GM23338 (cell line): ENCODE data around the gene PKIB. TPM values are rescaled to one million over a fixed set of nuclear protein-coding genes. Genes with fewer than 3 reads are reported as not detected.
A peak's percentile ranks its signal among the peaks of the same experiment; 100 is the strongest.

Experiments
- ATAC-seq: fragments of 200-7000 bp; cut with Tn5 transposase; 3 replicates; pipeline ENCODE4 v1.9.1; 2020
- DNase-seq: peaks from one replicate; pipeline ENCODE4 v3.0.0-alpha.2; 2015; ENCODE audit warnings: low spot score
- H2AFZ ChIP-seq: fragments of 200-600 bp; sonication (generic); 2 replicates; pipeline ENCODE4 v1.8.0; 2016; ENCODE audit warnings: antibody characterized with exemption, mild to moderate bottlenecking, moderate library complexity
- H3F3A ChIP-seq: fragments of 200-600 bp; sonication (generic); replicated peaks from 2 replicates; pipeline ENCODE4 v1.8.0; 2017; ENCODE audit warnings: antibody characterized with exemption, mixed run types, low read depth
- H3K27ac ChIP-seq: fragments of 200-600 bp; sonication (generic); 2 replicates; pipeline ENCODE4 v1.6.1; 2016; ENCODE audit warnings: low read depth
- H3K27me3 ChIP-seq: fragments of 200-600 bp; sonication (generic); 2 replicates; pipeline ENCODE4 v1.8.0; 2016; ENCODE audit warnings: mild to moderate bottlenecking, mixed run types, moderate library complexity; ENCODE audit not compliant: insufficient read depth
- H3K36me3 ChIP-seq: fragments of 200-600 bp; sonication (generic); 2 replicates; pipeline ENCODE4 v1.8.0; 2016; ENCODE audit warnings: mild to moderate bottlenecking; ENCODE audit not compliant: insufficient read depth
- H3K4me1 ChIP-seq: fragments of 200-600 bp; sonication (generic); 2 replicates; pipeline ENCODE4 v1.8.0; 2016; ENCODE audit warnings: mild to moderate bottlenecking, moderate library complexity; ENCODE audit not compliant: insufficient read depth
- H3K4me2 ChIP-seq: fragments of 200-600 bp; sonication (generic); 2 replicates; pipeline ENCODE4 v1.7.1; 2017; ENCODE audit warnings: mixed run types
- H3K4me3 ChIP-seq: fragments of 200-600 bp; sonication (generic); 2 replicates; pipeline ENCODE4 v1.6.1; 2016; ENCODE audit warnings: mixed run types
- H3K79me2 ChIP-seq: fragments of 200-600 bp; sonication (generic); replicated peaks from 2 replicates; pipeline ENCODE4 v1.8.0; 2017; ENCODE audit warnings: mild to moderate bottlenecking; ENCODE audit not compliant: insufficient read depth
- H3K9me2 ChIP-seq: fragments of 200-600 bp; sonication (generic); 2 replicates; pipeline ENCODE4 v1.8.0; 2017; ENCODE audit not compliant: insufficient read depth
- H4K20me1 ChIP-seq: fragments of 200-600 bp; sonication (generic); replicated peaks from 2 replicates; pipeline ENCODE4 v1.8.0; 2017; ENCODE audit warnings: mild to moderate bottlenecking; ENCODE audit not compliant: insufficient read depth
- H3K27ac Mint-ChIP-seq: 2 replicates; pipeline ENCODE4 v1.8.0; 2020; ENCODE audit warnings: inconsistent platforms, mild to moderate bottlenecking, moderate library complexity, mixed read lengths
- H3K27me3 Mint-ChIP-seq: 3 replicates; pipeline ENCODE4 v1.8.0; 2022; ENCODE audit warnings: low read depth, mild to moderate bottlenecking, moderate library complexity, mixed read lengths, inconsistent platforms; ENCODE audit not compliant: insufficient read depth, poor library complexity
- H3K36me3 Mint-ChIP-seq: 3 replicates; pipeline ENCODE4 v1.8.0; 2021; ENCODE audit warnings: low read depth, mild to moderate bottlenecking, inconsistent platforms, moderate library complexity, mixed read lengths
- H3K4me1 Mint-ChIP-seq: 3 replicates; pipeline ENCODE4 v1.8.0; 2020; ENCODE audit warnings: mild to moderate bottlenecking, inconsistent platforms, mixed read lengths
- H3K4me3 Mint-ChIP-seq: 3 replicates; pipeline ENCODE4 v1.8.0; 2021; ENCODE audit warnings: moderate library complexity, mild to moderate bottlenecking, inconsistent platforms, mixed read lengths
- H3K9me3 Mint-ChIP-seq: 3 replicates; pipeline ENCODE4 v1.8.0; 2020; ENCODE audit warnings: moderate library complexity, mild to moderate bottlenecking, inconsistent platforms, mixed read lengths
- CTCF ChIP-seq, 2 experiments: fragments of 200-600 bp in 1 of 2; sonication (generic) in 1 of 2; conservative IDR thresholded peaks; 2 replicates each; pipeline versions ENCODE4 v1.5.1 to v1.6.1; 2016 to 2017; ENCODE audit warnings: antibody characterized with exemption in 2 of 2, low read depth in 2 of 2, mild to moderate bottlenecking in 2 of 2, moderate library complexity in 1 of 2
- ETS1 ChIP-seq: IDR thresholded peaks from 2 replicates; pipeline ENCODE4 v1.6.1; 2016; ENCODE audit warnings: antibody characterized with exemption
- EZH2phosphoT487 ChIP-seq: fragments of 200-600 bp; sonication (generic); IDR thresholded peaks from one replicate; pipeline ENCODE4 v1.8.1; 2018; ENCODE audit warnings: antibody characterized with exemption; ENCODE audit not compliant: unreplicated experiment
- JUNB ChIP-seq: IDR thresholded peaks from one replicate; pipeline ENCODE4 v1.6.1; 2016; ENCODE audit warnings: antibody characterized with exemption; ENCODE audit not compliant: unreplicated experiment
- NANOG ChIP-seq: IDR thresholded peaks from 2 replicates; pipeline ENCODE4 v1.6.1; 2016; ENCODE audit warnings: antibody characterized with exemption, borderline replicate concordance
- POLR2AphosphoS5 ChIP-seq: IDR thresholded peaks from 2 replicates; pipeline ENCODE4 v1.6.1; 2016; ENCODE audit warnings: antibody characterized with exemption, low read depth
- STAT1 ChIP-seq: IDR thresholded peaks from one replicate; pipeline ENCODE4 v1.6.1; 2016; ENCODE audit warnings: antibody characterized with exemption; ENCODE audit not compliant: unreplicated experiment
- ZNF114 ChIP-seq: fragments of 250-450 bp; sonication (Bioruptor Pico); IDR thresholded peaks from 2 replicates; pipeline ENCODE4 v1.5.0; 2020; ENCODE audit warnings: mild to moderate bottlenecking, moderate library complexity
- ZNF331 ChIP-seq: fragments of 250-450 bp; sonication (Bioruptor Pico); IDR thresholded peaks from 2 replicates; pipeline ENCODE4 v1.5.0; 2020; ENCODE audit warnings: low read depth, mild to moderate bottlenecking, moderate library complexity
- ZNF462 ChIP-seq: fragments of 250-450 bp; sonication (Bioruptor Pico); IDR thresholded peaks from 2 replicates; pipeline ENCODE4 v1.5.0; 2020; ENCODE audit warnings: mild to moderate bottlenecking, moderate library complexity
- polyA plus RNA-seq: library from polyadenylated mRNA; unstranded; fragments of >200 nt; fragmentation: Nextera tagmentation; extraction: Ambion mirVana; gene quantifications from 2 replicates; pipeline ENCODE4 v1.2.1, GENCODE V29; 2016
- total RNA-seq: library from RNA; depleted of rRNA; stranded (reverse); fragments of >200 nt; shearing (Covaris generic); gene quantifications from 2 replicates; pipeline ENCODE4 v1.2.3, GENCODE V29; 2014
- TF ChIP-seq, protein P1 (sequence below): IDR thresholded peaks from one replicate; pipeline ENCODE4 v1.6.1; 2018; ENCODE audit warnings: antibody characterized with exemption; ENCODE audit not compliant: unreplicated experiment

The PKIB gene
- total and polyA plus RNA-seq, 2 experiments from 2014 or later = 125 to 170 TPM

GRCh38 chr6:122755901-122756300 lies 145.7 kb downstream of the PKIB start (continued):
- TF ChIP-seq CTCF (conservative IDR thresholded peaks at IDR 0.05; ENCODE audit: low read depth in 2 of 2) (no peak), STAT1 (no peak), ZNF331 (no peak), POLR2AphosphoS5 (peak; percentile 35; the same call in 1 of the 2 replicates), NANOG (no peak)

- Histone ChIP-seq H3K36me3 (no peaks in the 10 kb centered on the region), H3F3A (no peaks in the 10 kb centered on the region; the same call in 1 of the 2 replicates), H3K9me2 (no peaks in the 10 kb centered on the region), H4K20me1 (peaks cover 9% of the 10 kb centered on the region), H3K4me2 (no peak overlapping the region), H3K4me3 (no peak overlapping the region), H3K79me2 (no peaks in the 10 kb centered on the region), H3K4me1 (peaks cover 12% of the 10 kb centered on the region; the same call in 1 of the 2 replicates), H3K27ac (no peak overlapping the region), H3K27me3 (peaks cover 73% of the 10 kb centered on the region), H2AFZ (no peak overlapping the region)
- no peak overlapping the region for H3K27ac Mint-ChIP-seq
- DNase-seq (no peak), ATAC-seq (no peak)
- no peak overlapping the region for H3K4me3 Mint-ChIP-seq
- peaks cover 12% of the 10 kb centered on the region for H3K27me3 Mint-ChIP-seq
- peaks cover 5% of the 10 kb centered on the region for H3K4me1 Mint-ChIP-seq
- H3K36me3 Mint-ChIP-seq = no peaks in the 10 kb centered on the region
- H3K9me3 Mint-ChIP-seq = no peaks in the 10 kb centered on the region; the same call in 1 of the 3 replicates
- TF ChIP-seq ZNF462 (CRISPR knock-in tag) = no peak
- no peak for TF ChIP-seq STAT1
- no peak for TF ChIP-seq ZNF114 (CRISPR knock-in tag)
- no peak for TF ChIP-seq ZNF331
- no peak for TF ChIP-seq EZH2phosphoT487
- no peak for TF ChIP-seq JUNB
- TF ChIP-seq, protein P1, sequence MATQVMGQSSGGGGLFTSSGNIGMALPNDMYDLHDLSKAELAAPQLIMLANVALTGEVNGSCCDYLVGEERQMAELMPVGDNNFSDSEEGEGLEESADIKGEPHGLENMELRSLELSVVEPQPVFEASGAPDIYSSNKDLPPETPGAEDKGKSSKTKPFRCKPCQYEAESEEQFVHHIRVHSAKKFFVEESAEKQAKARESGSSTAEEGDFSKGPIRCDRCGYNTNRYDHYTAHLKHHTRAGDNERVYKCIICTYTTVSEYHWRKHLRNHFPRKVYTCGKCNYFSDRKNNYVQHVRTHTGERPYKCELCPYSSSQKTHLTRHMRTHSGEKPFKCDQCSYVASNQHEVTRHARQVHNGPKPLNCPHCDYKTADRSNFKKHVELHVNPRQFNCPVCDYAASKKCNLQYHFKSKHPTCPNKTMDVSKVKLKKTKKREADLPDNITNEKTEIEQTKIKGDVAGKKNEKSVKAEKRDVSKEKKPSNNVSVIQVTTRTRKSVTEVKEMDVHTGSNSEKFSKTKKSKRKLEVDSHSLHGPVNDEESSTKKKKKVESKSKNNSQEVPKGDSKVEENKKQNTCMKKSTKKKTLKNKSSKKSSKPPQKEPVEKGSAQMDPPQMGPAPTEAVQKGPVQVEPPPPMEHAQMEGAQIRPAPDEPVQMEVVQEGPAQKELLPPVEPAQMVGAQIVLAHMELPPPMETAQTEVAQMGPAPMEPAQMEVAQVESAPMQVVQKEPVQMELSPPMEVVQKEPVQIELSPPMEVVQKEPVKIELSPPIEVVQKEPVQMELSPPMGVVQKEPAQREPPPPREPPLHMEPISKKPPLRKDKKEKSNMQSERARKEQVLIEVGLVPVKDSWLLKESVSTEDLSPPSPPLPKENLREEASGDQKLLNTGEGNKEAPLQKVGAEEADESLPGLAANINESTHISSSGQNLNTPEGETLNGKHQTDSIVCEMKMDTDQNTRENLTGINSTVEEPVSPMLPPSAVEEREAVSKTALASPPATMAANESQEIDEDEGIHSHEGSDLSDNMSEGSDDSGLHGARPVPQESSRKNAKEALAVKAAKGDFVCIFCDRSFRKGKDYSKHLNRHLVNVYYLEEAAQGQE = no peak
- no peak for TF ChIP-seq ETS1
These were observed 148.7 kb downstream of the PKIB start for GRCh38 chr6:122758927-122759334.
